Stimulated activated CD8-positive, alpha-beta memory T cell treated with anti-CD3 and anti-CD28 coated beads, Interleukin-4, amount 100 ng/mL, for 1 hour (primary cell): ENCODE data around the gene YPEL1.
"Not testable (repeated sequence)": the region's sequence is repeated elsewhere in the genome, so short reads cannot be mapped to it uniquely, and the experiment has no call there.

ENCODE experiments used
- DNase-seq, 2 donors: peaks; one replicate each; pipeline ENCODE4 v3.0.0-alpha.2; 2020; ENCODE audit warnings: low read depth in 2 of 2, low spot score in 1 of 2

YPEL1 gene

GRCh38 chr22:21700822-21701221 is 34.8 kb downstream of the YPEL1 start:
- DNase-seq = no peak

- DNase-seq = no peak
Measured at GRCh38 chr22:21699643-21700042, 36.0 kb downstream of the YPEL1 start.

- no peak for DNase-seq
Measured at GRCh38 chr22:21698430-21699329, 36.9 kb downstream of the YPEL1 start.

DNA sequence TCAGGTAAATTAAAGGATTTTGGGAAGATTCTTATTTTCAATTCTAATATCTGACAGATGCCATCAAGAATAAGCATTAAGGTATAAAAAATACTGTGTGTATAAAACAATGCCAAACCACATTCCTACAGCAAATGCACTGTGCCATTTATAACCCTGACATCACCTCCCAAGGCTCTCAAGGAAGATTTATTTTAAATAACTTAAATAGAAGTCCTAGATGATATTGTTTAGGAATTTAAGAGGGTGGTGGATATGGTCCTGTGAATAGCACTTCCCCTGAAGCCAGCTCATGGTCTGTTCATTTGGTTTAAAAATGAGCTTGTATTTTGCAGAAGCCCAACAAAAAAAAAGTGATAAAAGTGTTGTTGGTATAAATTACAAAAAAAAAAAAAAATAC is 37.7 kb downstream of the YPEL1 start:
- no peak for DNase-seq

DNA sequence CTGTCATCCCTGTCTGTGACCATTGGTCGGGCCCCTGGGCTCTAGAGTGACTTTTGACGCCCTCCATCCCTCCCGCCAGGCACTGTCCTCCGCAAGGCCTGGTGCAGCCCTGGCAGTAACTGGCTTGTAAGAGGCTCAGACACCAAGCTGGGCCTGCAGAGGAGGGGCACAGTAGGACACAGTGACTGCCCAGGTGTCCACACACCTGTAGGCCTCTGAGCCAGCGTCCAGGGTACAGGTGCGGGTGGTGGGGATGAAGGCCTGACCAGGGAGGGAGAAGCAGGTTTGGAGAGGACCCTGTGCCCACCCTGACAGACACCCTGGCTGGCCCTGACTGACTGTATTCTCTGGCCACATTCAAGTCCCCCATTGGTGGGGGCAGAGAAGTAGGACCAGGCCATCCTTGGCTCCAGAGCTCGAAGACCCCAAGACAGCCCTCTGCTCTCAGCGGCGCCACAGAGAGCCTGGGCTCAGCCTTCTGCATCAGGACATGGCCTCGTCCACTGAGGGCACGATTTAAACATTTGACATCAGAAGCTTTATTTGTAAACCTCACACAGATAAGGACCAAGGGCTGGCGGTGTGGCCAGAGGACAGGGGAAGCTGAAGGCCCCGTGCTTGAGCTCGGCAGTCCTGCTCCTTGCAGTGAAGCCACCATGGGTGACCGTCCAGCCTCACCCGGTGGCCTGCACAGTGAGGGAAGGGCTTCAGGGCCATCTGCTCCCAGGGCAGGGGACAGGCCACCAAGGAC is 38.4 kb downstream of the YPEL1 start:
- DNase-seq = no peak

- DNase-seq = no peak
Measured at GRCh38 chr22:21696115-21696514, 39.5 kb downstream of the YPEL1 start.

- DNase-seq = no peak
Measured at GRCh38 chr22:21695430-21696085, 40.0 kb downstream of the YPEL1 start.

- no peak for DNase-seq
Measured at GRCh38 chr22:21694795-21695429, 40.7 kb downstream of the YPEL1 start.

DNA sequence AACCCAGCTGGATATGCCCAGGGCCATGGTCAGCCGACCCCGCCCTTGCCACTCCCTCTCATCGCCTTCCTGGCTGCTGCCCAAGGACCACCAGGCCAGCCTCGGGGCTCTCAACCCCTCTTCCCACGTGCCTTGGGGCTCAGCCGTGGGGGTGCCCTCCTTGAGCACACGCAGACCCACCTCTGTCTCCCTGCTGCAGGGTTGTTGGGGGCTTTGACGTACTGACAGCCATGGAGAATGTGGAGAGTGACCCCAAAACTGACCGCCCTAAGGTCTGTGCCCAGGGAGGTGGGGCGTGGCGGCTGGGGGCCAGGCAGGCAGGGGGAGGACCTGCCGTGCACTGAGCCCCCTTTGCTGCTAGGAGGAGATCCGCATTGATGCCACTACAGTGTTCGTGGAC is 41.2 kb downstream of the YPEL1 start:
- no peak for DNase-seq

- DNase-seq = no peak
Measured at GRCh38 chr22:21693999-21694341, 41.6 kb downstream of the YPEL1 start.

- DNase-seq = no peak
Measured at GRCh38 chr22:21693333-21693998, 42.1 kb downstream of the YPEL1 start.

DNA sequence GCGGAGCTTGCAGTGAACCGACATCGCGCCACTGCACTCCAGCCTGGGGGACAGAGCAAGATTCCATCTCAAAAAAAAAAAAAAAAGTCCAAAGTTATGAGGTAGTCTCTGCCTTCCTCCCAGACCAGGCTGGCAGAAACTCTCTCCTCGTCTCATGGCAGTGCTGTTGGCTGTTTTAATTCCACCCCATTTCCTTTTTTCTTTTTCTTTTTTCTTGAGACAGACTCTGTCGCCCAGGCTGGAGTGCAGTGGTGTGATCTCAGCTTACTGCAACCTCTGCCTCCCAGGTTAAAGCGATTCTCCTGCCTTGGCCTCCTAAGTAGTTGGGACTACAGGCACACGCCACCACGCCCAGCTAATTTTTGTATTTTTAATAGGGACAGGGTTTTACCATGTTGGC is 42.7 kb downstream of the YPEL1 start:
- DNase-seq = not testable (repeated sequence)

DNA sequence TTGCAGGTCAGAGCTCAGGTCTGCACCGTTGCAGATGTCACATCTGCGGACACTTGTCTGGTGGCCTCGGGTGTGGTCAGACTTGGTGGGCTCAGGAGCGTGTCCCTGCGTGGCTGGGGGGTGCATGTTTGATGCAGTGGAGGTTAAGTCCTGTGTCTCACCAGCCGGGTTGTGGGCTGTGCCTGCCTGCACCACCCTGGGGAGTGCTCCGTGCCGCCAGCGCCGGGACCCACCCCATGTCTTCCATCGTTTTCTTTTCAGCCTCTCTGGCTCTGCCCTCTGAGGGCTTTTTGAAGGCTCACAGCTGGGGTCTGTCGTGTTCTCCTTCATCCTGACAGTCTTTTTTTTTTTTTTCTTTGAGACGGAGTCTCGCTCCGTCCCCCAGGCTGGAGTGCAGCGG is 43.8 kb downstream of the YPEL1 start:
- DNase-seq = no peak

DNA sequence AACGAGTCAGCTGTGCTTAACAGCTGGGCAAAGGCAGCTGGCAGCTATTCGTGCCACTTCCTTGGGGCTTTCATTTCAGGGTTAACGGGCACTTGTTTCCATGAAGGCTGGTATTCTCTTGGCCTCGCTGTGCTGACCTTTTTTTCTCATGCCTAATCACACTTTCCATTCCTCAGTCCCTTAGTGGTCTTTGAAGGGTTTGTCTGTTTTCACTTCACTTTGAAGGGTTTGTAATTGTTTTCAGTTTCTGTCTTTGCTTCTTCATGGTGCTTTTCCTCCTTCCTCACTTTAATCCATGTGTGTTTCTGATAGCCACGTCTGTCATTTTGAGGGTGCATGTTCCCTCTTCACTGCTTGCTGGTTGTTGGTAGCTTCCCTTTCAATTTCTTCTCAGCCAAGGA is 45.2 kb downstream of the YPEL1 start:
- no peak for DNase-seq

DNA sequence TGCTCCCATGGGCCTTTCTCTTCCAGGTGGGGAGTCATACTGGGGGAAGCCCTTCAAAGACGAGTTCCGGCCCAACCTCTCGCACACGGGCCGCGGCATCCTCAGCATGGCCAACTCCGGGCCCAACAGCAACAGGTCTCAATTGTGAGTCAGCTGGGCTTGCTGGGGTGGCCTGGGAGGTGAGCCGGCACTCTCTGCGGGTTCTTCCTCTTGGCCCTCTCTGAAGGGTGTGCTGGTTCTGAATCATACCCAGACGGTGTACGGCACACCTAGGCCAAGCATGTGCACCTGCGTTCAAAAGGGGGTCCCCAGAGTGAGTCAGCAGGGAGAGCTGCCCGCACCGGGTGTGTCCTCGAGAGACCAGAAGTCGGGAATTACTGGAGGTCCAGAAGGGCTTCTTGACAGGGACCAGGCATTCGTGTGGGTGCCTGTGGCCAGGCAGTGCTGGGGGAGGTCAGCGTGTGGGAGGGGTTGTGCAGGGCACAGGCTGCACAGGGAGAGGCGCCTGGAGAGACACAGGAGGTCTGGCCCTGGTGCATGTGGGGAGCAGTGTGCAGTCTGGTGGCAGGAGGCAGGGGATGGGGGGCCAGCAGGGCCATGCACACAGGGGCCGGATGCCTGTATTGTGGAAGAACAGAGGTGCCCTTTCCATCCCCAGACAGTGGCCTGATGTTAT is 46.8 kb downstream of the YPEL1 start:
- DNase-seq = no peak

DNA sequence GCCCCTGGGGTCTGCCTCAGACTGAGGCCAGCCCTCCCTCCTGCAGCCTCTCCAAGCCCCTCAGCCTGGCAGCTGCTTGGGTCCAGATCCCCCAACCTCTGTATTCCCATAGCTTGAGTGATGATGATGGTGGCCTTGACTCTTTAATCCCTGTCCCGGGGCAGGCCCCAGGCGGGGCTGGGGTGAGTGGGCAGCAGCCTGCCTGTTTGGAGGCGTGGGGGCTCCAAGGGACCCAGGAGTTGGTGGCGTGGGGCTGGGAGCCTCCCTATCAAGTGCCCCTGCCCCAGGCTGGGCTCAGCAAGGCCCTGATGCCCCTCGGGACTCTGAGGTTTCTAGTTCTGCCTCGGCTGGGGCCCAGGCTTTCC is 47.3 kb downstream of the YPEL1 start:
- no peak for DNase-seq

DNA sequence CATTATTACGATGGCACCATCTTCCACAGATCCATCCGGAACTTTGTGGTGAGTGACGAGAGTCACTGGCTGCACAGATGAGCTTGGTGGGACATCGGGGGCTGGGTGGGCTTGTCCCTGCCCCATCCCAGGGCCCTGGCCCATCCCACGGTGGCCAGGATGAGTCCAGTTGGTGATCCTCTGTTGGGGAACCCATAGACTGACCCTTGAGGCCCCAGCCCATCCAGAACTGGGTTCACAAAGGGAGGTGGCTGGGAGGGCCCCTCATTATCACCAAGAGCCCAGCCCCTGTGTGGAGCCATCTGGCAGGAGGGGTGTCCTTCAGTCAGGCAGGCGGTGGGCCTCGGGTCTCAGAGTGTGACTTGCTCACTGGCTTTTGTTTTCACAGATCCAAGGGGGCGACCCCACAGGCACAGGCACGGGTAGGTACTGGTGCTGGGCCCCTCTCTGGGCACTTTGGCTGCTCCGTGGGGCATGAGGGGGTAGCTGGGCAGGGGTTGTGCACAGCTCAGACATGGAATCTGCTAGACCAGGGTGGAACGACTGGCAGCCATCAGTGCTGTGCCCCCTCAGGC is 47.8 kb downstream of the YPEL1 start:
- DNase-seq = no peak

GRCh38 chr22:21686634-21687393 is 48.8 kb downstream of the YPEL1 start:
- DNase-seq = no peak

GRCh38 chr22:21686193-21686608 is 49.4 kb downstream of the YPEL1 start:
- DNase-seq = no peak
